ENCODE data around the gene LEF1.
"Not testable (repeated sequence)": the region's sequence is repeated elsewhere in the genome, so short reads cannot be mapped to it uniquely, and the experiment has no call there.

Gene LEF1

DNA sequence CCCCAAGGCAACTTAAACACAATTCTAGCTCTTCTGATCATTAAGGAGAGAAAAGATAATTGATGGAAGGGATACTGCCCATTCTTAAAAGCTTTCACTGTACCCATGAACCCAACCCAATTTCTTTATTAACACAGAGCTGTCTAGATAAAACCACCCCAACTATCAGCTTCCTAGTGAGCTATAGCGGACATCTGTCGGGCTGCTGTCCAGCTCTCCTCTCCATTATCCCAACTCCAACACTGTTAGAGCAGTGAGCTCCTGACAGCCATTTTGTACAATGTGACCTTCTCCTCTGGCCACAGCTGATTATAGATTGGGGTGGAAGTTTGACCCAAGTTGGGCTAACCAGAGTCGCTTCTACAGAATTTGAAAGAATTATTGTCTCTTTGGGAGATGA, 112.9 kb downstream of the LEF1 start:
- DNase-seq = no peak

DNA sequence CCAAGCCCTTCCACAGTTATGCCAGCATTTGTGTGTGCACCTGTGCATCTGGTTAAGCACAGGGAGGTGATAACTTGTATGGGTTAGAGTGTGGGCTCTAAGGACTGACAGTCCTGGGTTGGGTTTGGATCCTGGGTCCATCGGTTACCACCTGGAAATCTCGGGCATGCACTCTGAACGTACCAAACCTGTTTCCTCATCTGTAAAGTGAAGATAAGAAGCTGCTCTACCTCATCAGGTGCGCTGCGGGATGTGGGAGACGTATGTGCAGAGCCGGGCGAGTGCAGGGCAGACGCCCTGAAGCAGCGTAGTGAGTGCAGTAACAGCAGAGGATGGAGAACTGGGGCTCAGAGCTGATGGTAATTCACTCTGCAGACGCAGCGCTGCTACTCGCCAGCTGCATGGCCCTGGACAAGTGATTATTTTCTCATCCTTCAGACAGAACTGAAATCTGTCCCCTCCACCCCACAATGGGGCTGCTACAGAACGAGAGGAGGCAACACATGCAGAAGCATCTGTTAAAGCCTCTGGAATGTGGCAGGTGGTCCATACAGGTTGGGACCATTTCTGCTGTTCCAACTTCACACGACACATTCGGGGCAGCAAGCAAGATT, 114.6 kb downstream of the LEF1 start:
- no peak for DNase-seq

DNA sequence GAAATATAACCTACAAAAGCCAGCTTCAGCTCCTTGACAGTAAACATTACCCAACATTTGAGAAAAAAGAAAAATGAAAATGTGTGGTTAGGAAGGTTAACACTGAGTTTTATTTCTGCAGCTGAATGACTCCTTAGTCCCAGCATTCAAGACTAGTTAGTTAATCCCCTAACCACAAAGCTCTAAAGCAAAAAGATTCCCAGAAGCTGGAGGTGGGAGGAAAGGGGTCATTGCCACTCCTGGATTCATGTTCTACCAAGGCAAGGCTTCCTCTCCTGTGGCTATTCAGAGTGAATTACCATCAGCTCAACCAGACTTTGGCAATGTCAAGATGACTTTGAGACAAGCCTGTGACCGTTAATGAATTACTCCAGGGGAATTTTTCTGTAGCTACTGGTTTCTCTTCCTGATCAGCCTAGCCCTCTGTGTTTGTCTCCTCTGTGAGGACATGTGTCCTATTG, 115.5 kb downstream of the LEF1 start:
- DNase-seq = no peak

DNA sequence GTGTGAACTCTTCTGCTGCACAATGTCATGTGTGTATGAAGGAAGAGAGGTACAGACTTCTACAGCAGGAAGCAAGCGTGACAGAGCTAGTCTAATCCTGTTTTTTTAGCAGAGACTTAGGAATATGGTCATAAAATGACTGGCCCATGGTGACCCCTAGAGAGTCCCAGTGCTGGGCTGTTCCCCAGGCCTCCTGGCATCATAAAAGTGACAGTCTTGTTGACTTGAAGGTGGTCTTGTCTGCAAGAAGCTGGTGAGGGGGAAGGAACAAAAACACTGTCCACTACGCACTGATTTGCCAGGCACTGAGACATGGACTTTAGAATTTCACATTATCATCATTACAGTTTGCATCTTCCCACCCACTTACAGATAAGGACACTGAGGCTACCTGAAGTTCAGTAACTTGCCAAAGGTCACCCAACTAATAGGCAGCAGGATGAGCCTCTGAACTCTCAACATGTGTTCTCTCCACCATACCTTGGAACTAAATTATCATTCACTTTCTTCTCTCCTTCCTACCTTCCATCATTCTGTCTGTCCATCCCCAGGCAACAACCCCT, 116.1 kb downstream of the LEF1 start:
- no peak for DNase-seq

DNA sequence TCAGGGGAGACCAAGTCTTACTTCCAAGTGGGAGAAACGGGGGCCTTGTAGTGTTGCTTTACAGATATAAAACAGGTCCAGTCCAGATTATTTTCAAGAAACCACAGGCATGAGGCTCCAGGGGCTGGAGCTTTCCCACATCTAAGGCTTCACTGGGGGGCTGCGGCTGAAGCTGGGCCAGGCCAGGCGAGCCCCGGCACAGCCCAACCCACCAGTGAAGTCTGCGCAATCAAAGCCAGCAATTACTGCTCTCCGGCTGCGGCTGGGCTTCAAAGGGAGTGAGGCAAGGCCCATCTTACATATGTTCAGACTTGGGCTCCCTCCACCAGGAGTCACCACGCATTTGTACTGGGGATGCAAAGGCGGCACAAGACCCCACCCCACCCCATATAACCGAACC, 117.4 kb downstream of the LEF1 start:
- DNase-seq = peak; percentile 41

DNA sequence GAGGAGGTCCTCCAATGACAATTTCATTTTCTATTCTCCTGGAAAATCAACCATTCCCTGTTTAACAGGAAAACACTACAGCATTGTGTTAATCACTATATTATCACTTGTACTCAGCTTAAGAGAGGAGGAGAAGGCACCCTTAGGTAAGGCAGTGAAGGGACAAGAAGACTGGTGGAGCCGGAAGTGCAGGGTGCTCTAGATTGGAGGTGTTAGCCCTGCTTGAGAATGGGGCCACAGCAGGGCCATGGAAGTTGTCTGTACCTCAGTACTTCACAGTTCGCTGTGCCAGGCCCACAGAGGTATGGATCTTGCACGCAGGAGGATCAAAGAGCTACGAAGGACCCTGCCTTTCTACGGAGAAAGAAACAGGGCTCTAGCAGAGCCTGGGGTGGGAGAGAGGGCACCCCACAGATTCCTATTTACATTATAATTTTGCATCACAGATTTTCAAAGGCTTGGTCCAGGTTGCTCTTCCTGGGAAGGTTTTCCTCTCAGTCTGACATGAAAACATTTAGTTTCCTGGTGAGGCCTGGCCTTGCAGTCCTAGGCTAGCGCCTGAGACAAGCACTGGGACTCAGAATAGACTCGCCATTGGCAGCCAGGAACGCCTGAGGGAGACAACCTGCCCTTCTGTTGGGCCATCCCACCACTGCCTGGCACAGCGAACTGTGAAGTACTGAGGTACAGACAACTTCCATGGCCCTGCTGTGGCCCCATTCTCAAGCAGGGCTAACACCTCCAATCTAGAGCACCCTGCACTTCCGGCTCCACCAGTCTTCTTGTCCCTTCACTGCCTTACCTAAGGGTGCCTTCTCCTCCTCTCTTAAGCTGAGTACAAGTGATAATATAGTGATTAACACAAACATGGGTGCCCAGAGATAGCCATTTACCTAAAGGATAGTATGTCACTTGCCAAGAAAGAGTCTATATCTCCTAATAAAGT, 118.3 kb downstream of the LEF1 start:
- DNase-seq = not testable (repeated sequence)

DNA sequence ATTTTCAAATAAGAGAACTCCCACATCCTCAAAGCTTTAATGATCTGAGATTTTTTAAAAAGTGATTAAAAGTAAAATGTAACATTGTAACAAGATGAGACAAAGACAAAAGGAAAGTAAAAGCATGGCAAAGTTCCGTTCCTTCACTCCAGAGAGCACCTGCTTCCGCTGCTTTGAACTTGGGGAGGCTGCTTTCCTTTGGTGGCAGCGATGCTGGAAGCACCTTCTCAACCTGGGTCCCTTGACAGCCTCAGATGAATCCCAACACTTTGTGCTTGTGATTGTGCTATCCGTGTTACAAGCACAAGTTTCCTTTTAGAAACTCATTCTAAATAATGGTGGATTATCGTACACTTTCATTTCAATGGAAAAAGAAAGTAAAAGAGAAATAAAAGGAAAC, 119.3 kb downstream of the LEF1 start:
- DNase-seq = no peak

DNA sequence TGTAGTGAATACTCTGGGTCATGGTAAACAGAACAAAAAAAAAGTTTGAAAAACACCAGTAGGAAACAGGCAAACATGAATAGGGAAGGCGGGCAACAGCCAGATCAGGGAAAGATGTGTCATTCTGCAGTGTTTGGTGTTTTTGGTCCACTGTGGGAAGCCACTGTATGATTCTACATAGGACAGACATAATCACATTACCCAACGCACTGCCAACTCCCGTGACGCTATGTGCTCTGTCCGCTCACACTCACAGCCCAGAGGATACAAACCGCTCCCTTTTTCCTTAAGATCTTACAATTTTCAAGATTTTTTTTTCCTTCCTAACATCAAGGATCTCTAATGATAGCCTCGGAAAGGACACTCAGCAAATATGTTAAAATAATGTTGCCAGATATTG, 119.7 kb downstream of the LEF1 start:
- no peak for DNase-seq

DNA sequence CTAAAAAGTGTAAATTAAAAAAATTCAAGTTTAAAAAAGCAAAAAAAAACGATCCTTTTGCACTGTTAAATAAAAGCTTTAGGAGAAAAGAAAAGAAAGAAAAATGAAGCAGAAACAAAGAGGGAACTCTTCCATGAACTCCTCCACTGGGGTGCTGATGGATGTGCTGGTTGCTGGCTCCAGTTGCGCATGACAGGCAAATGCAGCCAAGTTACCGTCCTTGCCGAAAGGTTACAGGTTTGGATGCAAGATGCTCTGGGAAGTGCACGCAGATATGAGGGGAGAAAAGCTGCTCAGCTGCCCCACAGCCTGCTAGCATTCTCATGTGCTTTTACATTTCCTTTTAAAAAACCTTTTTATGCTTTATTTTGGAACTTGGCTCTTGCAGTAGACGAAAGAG, 120.6 kb downstream of the LEF1 start:
- DNase-seq = no peak

DNA sequence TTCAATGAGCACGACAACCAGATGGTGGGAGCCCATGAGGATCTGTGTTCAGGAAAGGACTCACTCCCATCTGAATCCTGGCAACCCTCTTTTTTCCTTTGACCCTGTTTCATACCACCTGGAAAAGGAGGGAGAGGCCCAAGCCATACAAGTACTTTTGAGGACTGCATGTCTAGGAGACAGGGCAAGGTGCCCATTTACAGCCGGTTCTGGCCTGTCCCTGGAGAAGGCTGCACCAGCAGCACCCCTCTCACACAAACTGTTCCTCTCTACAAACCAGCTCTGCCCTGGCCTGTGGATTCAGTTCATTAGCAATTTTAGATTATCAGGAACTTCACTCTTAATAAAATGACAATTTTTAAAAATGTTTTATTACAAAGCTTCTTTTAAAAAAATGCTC, 121.5 kb downstream of the LEF1 start:
- no peak for DNase-seq

DNA sequence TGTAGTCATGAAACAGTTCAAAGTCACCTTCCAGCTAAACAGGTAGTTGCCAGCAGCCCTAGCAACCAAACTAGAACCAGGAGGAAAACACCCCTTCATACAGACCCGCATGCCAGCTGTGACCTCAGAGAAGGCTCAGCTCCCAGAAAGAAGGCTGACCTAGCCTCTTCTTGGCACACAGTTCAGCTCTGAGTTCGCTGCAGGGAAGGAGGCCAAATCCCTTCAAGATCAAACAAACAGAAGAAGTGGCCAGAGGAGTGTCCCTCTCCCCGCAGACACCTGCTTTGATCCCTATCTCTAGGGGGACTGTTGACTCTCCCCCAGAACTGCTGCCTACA, 123.1 kb downstream of the LEF1 start:
- no peak for DNase-seq

DNA sequence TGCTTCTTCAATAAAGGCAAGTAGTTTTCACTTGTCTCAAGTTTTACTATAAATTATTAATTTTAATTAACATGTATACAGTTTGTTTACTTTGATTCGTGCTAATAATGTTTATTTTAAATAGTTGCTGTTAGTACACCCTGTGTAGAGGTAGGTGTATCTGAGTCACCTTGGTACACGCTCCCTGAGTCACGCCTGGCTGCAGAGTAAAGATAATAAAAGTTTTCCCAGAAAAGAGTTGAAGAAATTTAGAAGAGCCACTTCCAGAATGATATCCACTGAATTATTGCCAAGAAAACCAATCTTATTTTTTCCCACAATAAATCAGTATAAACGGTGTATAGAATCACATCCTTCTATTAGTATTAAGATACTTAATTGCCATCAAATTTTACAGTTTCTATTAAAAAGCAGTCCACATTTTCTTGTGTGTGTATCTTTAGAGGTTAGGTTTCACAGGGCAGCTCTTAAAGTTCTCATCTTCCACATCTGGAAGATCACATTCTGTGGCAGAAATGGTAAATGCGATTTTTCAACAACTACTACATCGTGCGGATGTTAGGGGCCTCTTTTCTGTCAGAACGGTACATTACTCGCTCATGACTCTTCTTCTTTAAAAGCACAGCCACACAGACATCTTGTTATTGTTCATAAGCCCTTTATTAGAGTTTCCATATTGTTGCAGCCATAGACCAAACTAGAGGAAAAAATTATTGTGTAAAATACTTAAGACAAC, 123.6 kb downstream of the LEF1 start:
- no peak for DNase-seq

DNA sequence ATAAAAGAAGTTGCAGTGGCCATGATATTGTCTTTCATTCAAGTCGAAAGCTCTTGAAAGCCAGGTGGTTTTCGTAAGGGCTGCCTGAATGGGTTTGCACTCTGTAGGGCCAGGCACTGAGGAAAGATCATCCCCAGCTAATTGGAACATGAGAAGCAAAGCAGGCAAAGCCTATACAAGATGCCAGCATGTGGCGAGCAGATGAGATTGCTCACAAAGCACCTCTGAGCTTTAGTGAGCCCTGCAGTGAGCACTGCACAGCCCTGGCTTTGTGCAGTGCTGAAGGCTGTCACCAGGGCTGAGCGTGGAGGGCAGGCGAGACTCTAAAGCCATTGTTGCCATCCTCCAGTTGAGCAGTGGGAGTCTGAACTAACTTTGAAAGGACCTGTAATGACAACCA, 125.2 kb downstream of the LEF1 start:
- DNase-seq = no peak

DNA sequence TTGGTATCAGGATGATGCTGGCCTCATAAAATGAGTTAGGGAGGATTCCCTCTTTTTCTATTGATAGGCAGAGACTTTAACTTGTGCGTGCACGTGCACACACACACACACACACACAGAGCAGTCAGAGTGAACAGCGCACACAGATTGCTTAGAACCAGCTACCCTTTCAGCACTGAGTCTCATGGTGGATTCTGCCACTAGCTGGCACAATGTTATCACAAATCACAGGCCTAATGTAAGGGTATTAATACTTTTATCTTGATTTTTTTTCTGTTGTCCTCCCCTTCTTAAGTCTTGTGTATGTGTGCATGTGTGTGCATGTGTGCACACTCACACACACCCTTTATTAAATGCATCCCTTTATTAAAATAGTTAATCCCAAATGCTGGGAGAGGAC, 125.8 kb downstream of the LEF1 start:
- DNase-seq = no peak

DNA sequence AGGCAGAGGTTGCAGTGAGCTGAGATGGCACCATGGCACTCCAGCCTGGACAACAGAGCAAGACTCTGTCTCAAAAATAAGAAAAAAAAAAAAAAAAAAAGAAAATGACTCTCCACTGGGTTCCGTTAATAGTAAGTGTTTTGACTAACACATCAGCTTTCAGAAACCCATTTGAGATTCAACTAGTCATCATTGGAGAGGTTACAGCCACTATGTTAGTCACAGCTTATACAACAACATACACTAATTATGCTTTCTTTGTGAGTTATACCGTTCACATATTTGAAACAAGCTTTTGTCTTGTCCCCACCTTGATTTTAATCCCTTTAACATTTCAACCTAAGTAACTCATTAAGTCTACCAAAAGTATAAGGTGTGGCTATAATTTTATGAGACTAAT, 130.8 kb downstream of the LEF1 start:
- no peak for DNase-seq

DNA sequence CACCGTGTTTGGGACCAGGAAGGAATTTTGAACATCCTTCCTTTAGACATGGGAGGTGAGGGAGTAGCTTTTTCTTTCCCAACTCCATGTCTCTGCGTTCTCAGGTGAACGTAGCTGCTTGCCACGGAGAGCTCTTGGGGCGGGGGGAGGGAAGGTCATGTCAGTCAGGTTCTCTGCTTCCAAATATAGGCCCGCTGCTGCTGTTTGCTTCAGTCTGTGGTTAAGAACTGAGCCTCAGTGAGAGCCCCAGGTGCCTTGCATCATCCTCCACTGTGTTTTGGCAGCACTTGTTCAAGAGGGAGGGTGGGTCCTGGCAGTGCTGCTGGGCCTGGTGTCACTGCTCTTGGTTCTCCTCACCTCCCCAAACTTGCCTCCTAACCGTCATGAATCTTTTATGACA, 132.5 kb downstream of the LEF1 start:
- DNase-seq = no peak

DNA sequence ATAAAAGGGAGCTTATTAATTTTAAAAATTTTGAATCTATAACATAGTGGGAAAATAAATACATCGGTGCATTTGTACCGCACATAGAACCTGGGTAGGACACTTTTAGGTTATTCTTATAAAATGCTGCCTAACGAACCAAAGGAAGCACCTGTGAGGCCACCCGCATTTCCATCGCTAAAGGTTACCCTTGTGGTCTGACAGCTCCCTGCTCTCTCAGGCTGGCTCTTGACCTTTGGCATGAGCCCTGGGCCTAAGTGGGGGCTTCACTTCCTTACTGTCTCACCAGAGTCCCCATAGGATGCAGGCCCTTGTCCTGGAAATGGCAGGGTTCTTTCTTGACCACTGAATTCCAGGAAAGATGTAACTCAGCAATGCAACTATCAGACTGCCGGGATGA, 133.0 kb downstream of the LEF1 start:
- no peak for DNase-seq

DNA sequence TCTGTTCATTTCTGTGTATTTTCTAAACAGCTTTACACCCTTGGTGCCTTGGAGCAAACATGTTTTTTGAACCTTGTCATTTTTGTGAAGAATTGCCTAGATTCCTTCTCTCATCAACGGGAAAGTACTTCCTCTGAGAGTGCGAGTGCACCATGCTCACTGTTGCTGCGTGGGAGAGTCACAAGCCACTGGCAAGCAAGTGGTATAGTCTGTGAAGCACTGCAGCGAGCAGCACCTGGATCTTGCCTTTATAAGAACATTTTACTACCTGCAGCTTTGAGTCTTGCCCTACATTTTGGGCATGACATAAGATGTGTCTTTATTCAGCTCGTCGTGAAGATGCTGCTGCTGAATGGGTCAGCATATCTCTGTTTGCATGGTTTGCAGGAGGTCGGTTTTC, 134.2 kb downstream of the LEF1 start:
- DNase-seq = no peak

DNA sequence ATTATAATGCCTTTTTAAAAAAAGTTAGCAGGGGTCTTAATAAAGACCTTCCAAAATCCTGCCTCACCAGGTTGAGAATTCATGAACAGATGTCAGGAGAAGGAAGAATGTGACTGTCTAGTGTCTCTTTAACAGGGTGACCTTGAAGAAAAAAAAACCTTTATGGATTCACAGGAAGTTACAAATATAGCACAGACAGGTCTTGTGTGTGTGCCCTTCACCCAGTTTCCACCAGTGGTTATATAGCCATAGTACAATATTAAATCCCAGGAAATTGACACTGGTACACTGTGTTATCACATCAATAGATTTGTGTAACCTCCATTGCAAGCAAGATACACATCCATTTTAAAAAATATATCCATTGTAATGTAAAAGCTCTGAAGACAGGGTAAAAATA, 135.4 kb downstream of the LEF1 start:
- no peak for DNase-seq

DNA sequence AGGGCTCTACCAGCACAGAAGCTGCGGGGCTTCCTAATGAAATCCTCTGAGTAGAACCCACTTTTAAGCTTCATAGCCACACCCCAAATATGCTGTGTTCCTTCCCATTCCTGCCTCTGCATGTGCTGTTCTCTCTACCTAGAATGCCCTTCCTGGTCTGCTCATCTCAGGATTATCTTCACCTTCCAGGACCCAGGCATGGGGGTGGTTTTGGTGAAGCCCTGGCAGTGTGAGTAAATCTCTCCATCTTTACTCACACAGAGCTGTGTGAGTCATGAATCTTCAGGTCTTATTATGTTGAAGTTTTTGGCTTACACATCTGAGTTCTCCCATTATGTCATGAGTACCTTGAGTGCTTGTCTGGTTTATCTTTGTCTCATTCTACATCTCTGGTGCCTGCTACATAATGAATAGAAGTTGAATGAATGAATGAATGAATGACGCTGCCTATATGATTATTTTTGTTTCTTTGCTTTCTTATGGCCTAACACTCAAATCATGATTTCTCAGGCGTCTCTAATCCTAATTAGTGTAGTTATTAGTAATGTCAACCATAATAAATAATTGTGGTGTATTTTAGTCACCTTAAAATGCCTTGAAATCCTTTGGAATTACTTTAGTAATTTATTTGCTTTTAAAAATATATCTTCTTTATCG, 137.2 kb downstream of the LEF1 start:
- DNase-seq = peak; percentile 18

DNA sequence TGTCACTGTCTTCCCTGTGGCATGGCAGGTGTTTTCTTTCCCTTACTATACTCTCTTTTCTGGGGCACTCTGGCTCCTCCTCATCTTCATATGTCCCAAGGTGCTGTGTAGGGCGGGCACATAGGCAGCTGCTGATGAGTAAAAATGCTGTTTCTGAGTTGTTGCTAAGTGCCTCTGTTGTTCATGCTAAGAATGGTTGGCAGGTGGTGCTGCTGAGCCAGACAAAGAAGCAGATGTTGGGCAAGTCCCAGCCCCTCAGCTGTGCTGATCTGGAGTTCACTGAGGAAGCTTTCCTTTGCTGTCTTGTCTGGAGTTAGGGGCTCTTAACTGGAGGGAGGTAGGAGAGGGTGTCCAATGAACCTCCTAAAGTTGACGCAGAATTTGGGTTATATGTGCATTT, 138.4 kb downstream of the LEF1 start:
- DNase-seq = peak; percentile 41

DNA sequence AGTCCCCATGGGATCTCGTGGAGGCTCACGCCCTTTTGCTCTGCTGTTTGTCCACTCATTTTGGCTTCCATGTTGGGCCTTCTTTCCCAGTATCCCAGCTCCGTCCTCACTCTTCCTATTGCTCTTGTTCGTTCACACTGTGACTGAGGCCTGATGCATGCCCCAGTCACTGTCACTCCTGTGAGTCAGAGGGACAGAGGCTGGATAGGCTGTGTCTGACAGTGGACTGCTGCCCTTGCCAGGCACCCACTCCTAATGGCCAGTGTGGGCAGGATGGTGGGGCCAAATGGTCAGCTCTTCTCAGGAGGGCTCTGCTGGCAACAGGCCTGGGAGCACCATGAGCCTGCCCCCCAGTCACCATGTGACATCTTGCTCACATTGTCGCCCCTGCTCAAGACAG, 139.0 kb downstream of the LEF1 start:
- DNase-seq = no peak
